22Rv1 (cell line): ENCODE results near the gene FHIP2A.

Source experiments
- H3K27ac ChIP-seq: fragments of 450-650 bp; 2 replicates; pipeline ENCODE4 v1.5.1; 2017
- ZFX ChIP-seq: fragments of 450-650 bp; IDR thresholded peaks from 2 replicates; pipeline ENCODE4 v1.6.1; 2017; ENCODE audit warnings: antibody characterized with exemption, borderline replicate concordance
- TF ChIP-seq, protein P1 (sequence below): fragments of 450-650 bp; IDR thresholded peaks from 2 replicates; pipeline ENCODE4 v1.5.1; 2017; ENCODE audit warnings: mild to moderate bottlenecking

FHIP2A gene

DNA sequence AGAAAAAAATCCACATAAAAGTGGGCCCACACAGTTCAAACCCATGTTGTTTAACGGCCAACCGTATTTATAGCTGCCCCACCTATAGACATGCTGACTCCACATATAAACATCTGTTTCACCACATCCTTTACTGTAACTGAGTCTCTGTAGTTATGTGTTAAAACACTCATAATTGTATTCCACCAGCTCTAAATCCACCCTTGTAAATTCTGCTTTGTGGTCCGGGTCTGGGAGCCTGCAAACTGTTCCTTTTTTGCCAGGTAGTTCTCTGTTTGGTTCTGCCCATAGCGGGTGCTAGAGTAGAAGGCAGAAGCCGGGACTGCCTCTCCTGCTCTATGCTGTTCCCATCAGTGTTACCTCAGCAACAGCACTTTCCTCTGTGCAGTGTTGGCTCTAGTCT is 20.2 kb upstream of the FHIP2A start:
- no peak for TF ChIP-seq ZFX
- TF ChIP-seq, protein P1, sequence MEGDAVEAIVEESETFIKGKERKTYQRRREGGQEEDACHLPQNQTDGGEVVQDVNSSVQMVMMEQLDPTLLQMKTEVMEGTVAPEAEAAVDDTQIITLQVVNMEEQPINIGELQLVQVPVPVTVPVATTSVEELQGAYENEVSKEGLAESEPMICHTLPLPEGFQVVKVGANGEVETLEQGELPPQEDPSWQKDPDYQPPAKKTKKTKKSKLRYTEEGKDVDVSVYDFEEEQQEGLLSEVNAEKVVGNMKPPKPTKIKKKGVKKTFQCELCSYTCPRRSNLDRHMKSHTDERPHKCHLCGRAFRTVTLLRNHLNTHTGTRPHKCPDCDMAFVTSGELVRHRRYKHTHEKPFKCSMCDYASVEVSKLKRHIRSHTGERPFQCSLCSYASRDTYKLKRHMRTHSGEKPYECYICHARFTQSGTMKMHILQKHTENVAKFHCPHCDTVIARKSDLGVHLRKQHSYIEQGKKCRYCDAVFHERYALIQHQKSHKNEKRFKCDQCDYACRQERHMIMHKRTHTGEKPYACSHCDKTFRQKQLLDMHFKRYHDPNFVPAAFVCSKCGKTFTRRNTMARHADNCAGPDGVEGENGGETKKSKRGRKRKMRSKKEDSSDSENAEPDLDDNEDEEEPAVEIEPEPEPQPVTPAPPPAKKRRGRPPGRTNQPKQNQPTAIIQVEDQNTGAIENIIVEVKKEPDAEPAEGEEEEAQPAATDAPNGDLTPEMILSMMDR: no peak
- H3K27ac ChIP-seq: no peak overlapping the region

DNA sequence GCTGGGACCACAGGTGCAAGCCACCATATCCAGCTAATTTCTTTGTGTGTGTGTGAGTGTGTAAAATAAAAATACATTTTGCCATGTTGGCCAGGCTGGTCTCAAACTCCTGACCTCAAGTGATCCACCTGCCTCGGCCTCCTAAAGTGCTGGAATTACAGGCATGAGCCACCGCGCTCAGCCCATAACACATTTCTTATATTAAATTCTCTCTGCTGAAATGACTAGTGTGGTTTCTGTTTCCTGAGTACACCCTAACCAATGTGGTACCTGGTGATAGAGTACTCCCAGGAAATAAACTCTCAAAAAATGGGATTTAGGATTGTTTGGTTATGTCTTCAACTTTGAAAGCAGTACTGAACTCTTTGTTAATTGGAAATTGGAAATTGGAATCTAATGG is 19.4 kb upstream of the FHIP2A start:
- TF ChIP-seq, protein P1: no peak
- TF ChIP-seq ZFX: no peak
- H3K27ac ChIP-seq: no peak overlapping the region

DNA sequence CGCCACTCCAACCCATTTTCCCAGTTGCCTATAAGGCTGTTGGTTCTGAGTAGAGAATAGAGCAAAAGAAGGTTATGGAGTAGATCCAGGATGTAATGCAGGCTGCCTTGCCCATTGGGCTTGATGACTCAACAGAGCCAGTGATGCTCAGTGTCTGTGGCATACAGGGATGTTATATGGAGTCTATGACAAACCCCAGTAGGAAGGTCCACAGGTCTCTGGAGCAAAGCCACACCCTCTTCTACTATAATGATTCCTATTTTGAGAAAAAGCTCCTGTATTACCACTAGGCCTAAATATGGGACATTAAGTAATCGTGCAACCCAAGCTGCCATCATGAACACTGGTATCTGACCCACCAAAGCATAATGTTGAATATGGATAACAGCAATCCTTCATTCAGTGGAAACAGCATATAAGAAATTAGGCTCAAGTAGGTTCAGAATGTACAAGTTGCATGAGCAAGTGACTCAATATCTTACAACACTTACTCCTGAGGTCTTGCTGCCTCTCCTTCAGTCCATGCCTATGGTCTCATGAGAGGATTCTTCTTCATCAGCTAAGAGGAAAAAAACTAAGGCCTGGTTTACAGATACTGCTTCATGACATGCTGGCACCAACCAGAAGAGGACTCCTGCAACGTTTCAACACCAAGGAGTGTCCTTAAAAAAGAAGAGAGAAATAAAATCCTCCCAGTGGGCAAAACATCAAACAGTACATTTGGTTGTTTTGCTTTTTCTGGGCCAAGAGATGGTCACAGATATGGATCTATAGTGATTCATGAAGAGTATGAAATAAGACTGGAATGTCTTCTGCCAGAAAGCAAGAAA is 14.8 kb upstream of the FHIP2A start:
- TF ChIP-seq ZFX: no peak
- TF ChIP-seq, protein P1: no peak

DNA sequence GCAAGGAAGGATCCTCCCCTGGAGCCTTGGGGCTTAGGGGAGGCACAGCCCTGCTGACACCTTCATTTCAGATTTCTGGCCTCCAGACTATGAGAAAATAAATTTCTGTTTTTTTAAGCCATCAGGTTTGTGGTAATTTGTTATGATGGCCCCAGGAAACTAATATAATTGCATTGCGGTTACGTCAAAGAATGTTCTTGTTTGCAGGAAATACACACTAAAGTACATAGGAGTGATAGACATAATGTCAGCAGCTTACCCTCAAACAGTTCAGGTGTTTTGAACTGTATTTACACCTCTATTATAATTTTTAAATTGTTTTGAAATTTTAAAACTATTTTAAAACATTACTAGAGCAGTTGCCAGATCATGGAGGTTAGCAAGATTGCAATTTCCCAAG is 12.6 kb upstream of the FHIP2A start:
- TF ChIP-seq, protein P1: no peak
- TF ChIP-seq ZFX: no peak
- no peak overlapping the region for H3K27ac ChIP-seq

More for the DNA sequence above, 14.8 kb upstream of the FHIP2A start:
- H3K27ac ChIP-seq: no peak overlapping the region

DNA sequence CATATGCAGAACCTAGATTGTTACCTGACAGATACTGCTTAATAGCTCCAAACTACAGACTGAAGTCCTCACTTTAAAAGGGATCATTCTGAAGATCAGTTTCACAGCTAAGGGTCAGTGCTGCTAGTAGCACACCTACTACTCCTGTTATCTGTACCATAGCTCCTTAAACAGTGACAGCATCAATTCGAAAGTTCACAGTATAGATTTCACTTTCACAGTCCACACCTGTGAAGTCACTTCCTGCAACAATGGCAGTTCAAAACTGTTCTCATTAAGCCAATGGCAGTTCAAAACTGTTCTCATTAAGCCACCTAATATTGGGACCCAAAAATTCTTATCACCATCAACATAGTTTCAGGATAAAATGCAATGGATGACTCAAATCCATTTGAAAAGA is 10.7 kb upstream of the FHIP2A start:
- no peak overlapping the region for H3K27ac ChIP-seq
- no peak for TF ChIP-seq ZFX
- TF ChIP-seq, protein P1: no peak

DNA sequence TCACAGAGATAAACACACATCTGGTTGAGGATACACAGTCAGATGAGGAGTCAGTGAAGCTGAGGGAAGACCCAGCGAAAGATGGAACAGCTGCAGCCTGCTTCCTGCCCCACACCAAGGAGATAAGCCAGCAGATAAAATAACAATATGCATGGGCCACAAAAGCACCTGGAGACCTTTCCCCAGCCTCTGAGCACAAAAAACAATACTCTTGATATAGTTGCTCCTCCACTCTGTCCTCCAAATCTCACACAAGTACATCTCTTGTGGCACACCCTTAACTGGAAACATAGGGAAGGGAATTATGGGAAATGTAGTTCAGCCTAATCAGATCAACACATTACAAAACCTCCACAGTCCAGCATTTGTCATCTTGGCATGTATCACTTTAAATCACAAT is 9.7 kb upstream of the FHIP2A start:
- no peak for TF ChIP-seq ZFX
- TF ChIP-seq, protein P1: no peak
- no peak overlapping the region for H3K27ac ChIP-seq

DNA sequence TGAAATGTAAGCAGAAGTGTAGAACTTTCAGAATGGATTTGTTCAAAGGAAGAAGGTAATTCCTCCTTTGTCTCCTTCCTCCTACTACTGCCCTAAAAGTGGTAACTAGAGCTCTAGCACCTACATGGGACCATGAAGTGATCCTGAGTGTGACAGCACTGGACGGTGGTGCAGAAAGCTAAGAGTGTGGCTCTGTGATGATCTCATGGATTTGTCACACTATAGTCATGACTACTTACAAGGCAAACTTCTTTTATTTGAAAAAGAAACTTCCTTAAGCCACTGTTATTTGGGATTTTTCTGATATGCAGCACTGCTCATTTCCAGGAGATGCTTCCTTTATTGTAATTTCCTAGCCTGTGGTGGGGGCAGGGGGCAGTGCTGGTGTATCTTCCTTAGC is 5.8 kb upstream of the FHIP2A start:
- no peak for TF ChIP-seq ZFX
- TF ChIP-seq, protein P1: no peak
- H3K27ac ChIP-seq: no peak overlapping the region
